Vagina (tissue), 2 donors: ENCODE results near the gene MTCL1. TPM values are rescaled to one million over a fixed set of nuclear protein-coding genes. Genes with fewer than 3 reads are reported as not detected.

Source experiments
- DNase-seq, 2 donors: peaks; one replicate each; pipeline ENCODE4 v3.0.0-alpha.2; 2017; ENCODE audit errors: extremely low spot score in 2 of 2
- H3K27ac ChIP-seq: fragments of 200-600 bp; sonication (generic); one replicate; pipeline ENCODE4 v1.5.1; 2019
- H3K27me3 ChIP-seq: fragments of 200-600 bp; sonication (generic); one replicate; pipeline ENCODE4 v1.5.1; 2019
- H3K36me3 ChIP-seq, 2 donors: fragments of 200-600 bp; sonication (generic); one replicate each; pipeline ENCODE4 v1.5.1; 2017 to 2019
- H3K4me1 ChIP-seq: fragments of 200-600 bp; sonication (generic); one replicate; pipeline ENCODE4 v1.5.1; 2019
- H3K4me3 ChIP-seq, 2 donors: fragments of 200-600 bp; sonication (generic); 1 replicate in 1 of 2; 2 replicates in 1 of 2; pipeline ENCODE4 v1.5.1; 2016 to 2019
- H3K9me3 ChIP-seq: fragments of 200-600 bp; sonication (generic); one replicate; pipeline ENCODE4 v1.5.1; 2019
- CTCF ChIP-seq, 3 experiments: fragments of 450-650 bp in 2 of 3; fragments of 200-600 bp in 1 of 3; sonication (generic) in 1 of 3; IDR thresholded peaks; one replicate each; pipeline ENCODE4 v1.5.1; 2017 to 2019; ENCODE audit warnings: antibody characterized with exemption in 3 of 3, mild to moderate bottlenecking in 2 of 3, moderate library complexity in 2 of 3
- POLR2A ChIP-seq, 2 donors: fragments of 450-650 bp; IDR thresholded peaks; one replicate each; pipeline ENCODE4 v1.6.1; 2017; ENCODE audit warnings: antibody characterized with exemption in 2 of 2, mild to moderate bottlenecking in 2 of 2, moderate library complexity in 2 of 2
- POLR2AphosphoS5 ChIP-seq, 2 donors: sonication (generic); formaldehyde crosslinking; IDR thresholded peaks; one replicate each; pipeline ENCODE4 v1.9.0; 2017; ENCODE audit warnings: antibody characterized with exemption in 2 of 2, mild to moderate bottlenecking in 2 of 2, low read depth in 1 of 2; ENCODE audit not compliant: insufficient read depth in 1 of 2
- intact Hi-C: fragments of 100-400 bp; cut with DNase I; formaldehyde crosslinking; loops from one replicate; pipeline ENCODE4 v1.15.1; 2023
- total RNA-seq: library from RNA; depleted of rRNA; stranded (reverse); fragments of >200 nt; gene quantifications from one replicate; pipeline ENCODE4 v1.2.3, GENCODE V29; 2016

MTCL1 gene
- total RNA-seq, 1 donor from 2014 or later, result 23.6 TPM

GRCh38 chr18:8708670-8709069 is 3.3 kb downstream of the MTCL1 start:
- intact Hi-C loops, result no loop called here
- no peak overlapping the region for H3K4me3 ChIP-seq
- no peaks in the 10 kb centered on the region for H3K9me3 ChIP-seq
- DNase-seq, result no peak
- no peaks in the 10 kb centered on the region for H3K27me3 ChIP-seq
- TF ChIP-seq CTCF (IDR thresholded peaks at IDR 0.05) (no peak), POLR2AphosphoS5 (IDR thresholded peaks at IDR 0.05; ENCODE audit: insufficient read depth in 1 of 2, low read depth in 1 of 2) (no peak), POLR2A (IDR thresholded peaks at IDR 0.05) (no peak)
- H3K4me1 ChIP-seq, result peaks cover 22% of the 10 kb centered on the region
- no peaks in the 10 kb centered on the region for H3K36me3 ChIP-seq
- peak overlapping the region; percentile 47 for H3K27ac ChIP-seq

- DNase-seq, result peak in 1 of 2 donors; percentile 10
- H3K9me3 ChIP-seq, result no peaks in the 10 kb centered on the region
- H3K4me1 ChIP-seq, result peaks cover 22% of the 10 kb centered on the region
- H3K36me3 ChIP-seq, result no peaks in the 10 kb centered on the region
- H3K27me3 ChIP-seq, result no peaks in the 10 kb centered on the region
- H3K27ac ChIP-seq, result peak overlapping the region; percentile 47
- no peak overlapping the region for H3K4me3 ChIP-seq
- intact Hi-C loops, result no loop called here
- TF ChIP-seq CTCF (IDR thresholded peaks at IDR 0.05), result no peak
- no peak for TF ChIP-seq POLR2A (IDR thresholded peaks at IDR 0.05)
- no peak for TF ChIP-seq POLR2AphosphoS5 (IDR thresholded peaks at IDR 0.05; ENCODE audit: insufficient read depth in 1 of 2, low read depth in 1 of 2)
Observed at GRCh38 chr18:8709248-8710059, 4.1 kb downstream of the MTCL1 start.

DNA sequence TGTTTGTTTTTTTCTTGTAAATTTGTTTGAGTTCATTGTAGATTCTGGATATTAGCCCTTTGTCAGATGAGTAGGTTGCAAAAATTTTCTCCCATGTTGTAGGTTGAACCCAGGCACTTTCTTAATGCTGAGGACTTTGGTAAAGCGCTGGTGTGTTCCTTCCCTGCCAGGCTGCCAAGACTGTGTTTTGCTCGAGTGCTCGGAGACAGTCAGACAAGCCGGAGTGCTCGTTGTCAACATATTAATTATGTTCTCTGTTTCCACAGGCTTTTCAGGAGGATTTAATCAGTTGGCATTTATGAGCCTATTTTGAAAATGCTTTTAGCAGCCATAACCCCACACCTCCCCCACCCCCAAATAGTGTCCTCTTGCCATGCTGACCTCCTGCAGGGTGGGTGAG is 6.4 kb downstream of the MTCL1 start:
- Histone ChIP-seq H3K4me3 (no peak overlapping the region), H3K4me1 (peaks cover 22% of the 10 kb centered on the region), H3K27me3 (no peaks in the 10 kb centered on the region), H3K9me3 (no peaks in the 10 kb centered on the region), H3K36me3 (no peaks in the 10 kb centered on the region), H3K27ac (no peak overlapping the region)
- TF ChIP-seq POLR2AphosphoS5 (IDR thresholded peaks at IDR 0.05; ENCODE audit: insufficient read depth in 1 of 2, low read depth in 1 of 2), result no peak
- intact Hi-C loops, result no loop called here
- DNase-seq, result peak in 1 of 2 donors; percentile 16

- Histone ChIP-seq H3K4me1 (peaks cover 9% of the 10 kb centered on the region), H3K36me3 (no peaks in the 10 kb centered on the region), H3K27ac (no peak overlapping the region), H3K4me3 (no peak overlapping the region), H3K9me3 (no peaks in the 10 kb centered on the region), H3K27me3 (no peaks in the 10 kb centered on the region)
- intact Hi-C loops, result no loop called here
- DNase-seq, result peak in 1 of 2 donors; percentile 54
- no peak for TF ChIP-seq POLR2A (IDR thresholded peaks at IDR 0.05)
- TF ChIP-seq POLR2AphosphoS5 (IDR thresholded peaks at IDR 0.05; ENCODE audit: insufficient read depth in 1 of 2, low read depth in 1 of 2), result no peak
- no peak for TF ChIP-seq CTCF (IDR thresholded peaks at IDR 0.05)
Observed at GRCh38 chr18:8713691-8714090, 8.3 kb downstream of the MTCL1 start.

- Histone ChIP-seq H3K4me3 (no peak overlapping the region), H3K27me3 (no peaks in the 10 kb centered on the region), H3K4me1 (peaks cover 5% of the 10 kb centered on the region), H3K9me3 (no peaks in the 10 kb centered on the region), H3K36me3 (no peaks in the 10 kb centered on the region), H3K27ac (no peak overlapping the region)
- intact Hi-C loops, result no loop called here
- TF ChIP-seq POLR2A (IDR thresholded peaks at IDR 0.05) (no peak), POLR2AphosphoS5 (IDR thresholded peaks at IDR 0.05; ENCODE audit: insufficient read depth in 1 of 2, low read depth in 1 of 2) (no peak), CTCF (IDR thresholded peaks at IDR 0.05) (no peak)
- DNase-seq, result peak in 1 of 2 donors; percentile 49
Observed at GRCh38 chr18:8715599-8715998, 10.2 kb downstream of the MTCL1 start.
